Endodermal cell (in vitro differentiated cells): ENCODE data around the gene AHI1. TPM values are rescaled to one million over a fixed set of nuclear protein-coding genes. Genes with fewer than 3 reads are reported as not detected.

Source experiments
- DNase-seq: peaks from one replicate; pipeline ENCODE4 v3.0.0-alpha.2; 2017
- H3K27ac ChIP-seq: 2 replicates; pipeline ENCODE4 v1.5.1; 2013; ENCODE audit warnings: mild to moderate bottlenecking, low read depth, low read length, moderate library complexity
- H3K27me3 ChIP-seq: 2 replicates; pipeline ENCODE4 v1.6.1; 2013; ENCODE audit warnings: mild to moderate bottlenecking, low read length, moderate library complexity; ENCODE audit not compliant: insufficient read depth, control insufficient read depth, poor library complexity, severe bottlenecking
- H3K36me3 ChIP-seq: 2 replicates; pipeline ENCODE4 v1.7.0; 2013; ENCODE audit warnings: mild to moderate bottlenecking, low read length, moderate library complexity; ENCODE audit not compliant: control insufficient read depth, insufficient read depth
- H3K4me1 ChIP-seq: one replicate; pipeline ENCODE4 v1.7.0; 2013; ENCODE audit warnings: low read length; ENCODE audit not compliant: control insufficient read depth, insufficient read depth
- H3K4me3 ChIP-seq: 2 replicates; pipeline ENCODE4 v1.5.1; 2013; ENCODE audit warnings: mild to moderate bottlenecking, low read length, moderate library complexity
- H3K9ac ChIP-seq: 2 replicates; pipeline ENCODE4 v1.6.1; 2013; ENCODE audit warnings: mild to moderate bottlenecking, low read length, moderate library complexity; ENCODE audit not compliant: poor library complexity, severe bottlenecking; ENCODE audit errors: extremely low read depth
- H3K9me3 ChIP-seq: 2 replicates; pipeline ENCODE4 v1.6.1; 2013; ENCODE audit warnings: mild to moderate bottlenecking, low read length, moderate library complexity; ENCODE audit not compliant: control insufficient read depth
- H3K27ac Mint-ChIP-seq: 2 replicates; pipeline ENCODE4 v1.8.0; 2020; ENCODE audit warnings: mixed read lengths
- H3K27me3 Mint-ChIP-seq: 2 replicates; pipeline ENCODE4 v1.8.0; 2021; ENCODE audit warnings: mild to moderate bottlenecking, mixed read lengths; ENCODE audit not compliant: insufficient read depth
- H3K36me3 Mint-ChIP-seq: 2 replicates; pipeline ENCODE4 v1.8.0; 2020; ENCODE audit warnings: low read depth, mixed read lengths
- H3K4me1 Mint-ChIP-seq: 2 replicates; pipeline ENCODE4 v1.8.0; 2020; ENCODE audit warnings: mixed read lengths
- H3K4me3 Mint-ChIP-seq: 2 replicates; pipeline ENCODE4 v1.8.0; 2020; ENCODE audit warnings: mild to moderate bottlenecking, moderate library complexity, mixed read lengths
- H3K9me3 Mint-ChIP-seq: 2 replicates; pipeline ENCODE4 v1.8.0; 2020; ENCODE audit warnings: mild to moderate bottlenecking, mixed read lengths
- CTCF ChIP-seq: fragments of 200-600 bp; sonication (generic); conservative IDR thresholded peaks from 2 replicates; pipeline ENCODE4 v1.5.0; 2021; ENCODE audit warnings: antibody characterized with exemption, mild to moderate bottlenecking
- WGBS, 2 experiments: methylation state at CpG; one replicate each; pipeline versions ENCODE4 v1.1.5 to v1.1.7; 2013; ENCODE audit warnings: missing lambda C conversion rate in 2 of 2, mixed read lengths in 1 of 2; ENCODE audit not compliant: insufficient coverage in 1 of 2, insufficient read length in 1 of 2; 5-methylcytosine and 5-hydroxymethylcytosine counted together
- total RNA-seq, 2 donors: library from RNA; stranded (reverse); fragmentation: NEBNext Ultra II Directional in 1 of 2; extraction: Animal tissue kit (Norgen Biotek cat#: 25700) in 1 of 2; gene quantifications; 2 replicates in 1 of 2; 3 replicates in 1 of 2; pipeline ENCODE4 v1.2.1, GENCODE V29; 2021

AHI1 gene
- total RNA-seq, 2 donors from 2014 or later = 24.9 to 34.9 TPM

DNA sequence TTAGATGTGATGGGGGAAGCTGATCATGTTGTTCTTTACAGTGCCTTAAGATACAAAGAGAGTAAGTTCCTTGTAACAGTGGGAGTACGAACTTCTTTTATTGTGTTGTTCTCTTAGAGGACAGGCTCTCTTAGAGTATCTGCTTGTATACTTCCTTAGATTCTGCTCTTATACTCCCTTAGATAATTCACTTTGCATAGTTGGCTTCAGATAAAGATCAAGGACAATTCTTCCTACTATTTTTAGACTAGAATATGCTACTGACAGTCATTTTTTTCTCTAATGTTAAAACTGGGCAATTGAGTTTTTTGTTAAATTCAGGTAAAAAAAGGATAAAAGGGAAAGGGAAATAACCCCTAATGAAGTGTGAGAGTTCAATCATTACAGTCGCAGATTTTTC lies 177.7 kb downstream of the AHI1 start:
- no peak for DNase-seq
- no peaks in the 10 kb centered on the region for H3K36me3 ChIP-seq
- H3K27ac ChIP-seq = no peak overlapping the region
- no peak for TF ChIP-seq CTCF
- peaks cover 36% of the 10 kb centered on the region for H3K4me1 Mint-ChIP-seq
- H3K27ac Mint-ChIP-seq = peak overlapping the region; percentile 11
- H3K27me3 Mint-ChIP-seq = no peaks in the 10 kb centered on the region
- no peak overlapping the region for H3K4me3 Mint-ChIP-seq
- H3K9ac ChIP-seq = no peak overlapping the region
- H3K36me3 Mint-ChIP-seq = no peaks in the 10 kb centered on the region
- peaks cover 14% of the 10 kb centered on the region for H3K4me1 ChIP-seq
- H3K9me3 Mint-ChIP-seq = no peaks in the 10 kb centered on the region
- no peak overlapping the region for H3K4me3 ChIP-seq
- WGBS, 2 experiments = 93 to 100% methylated on average over 2 of the region's 2 CpGs
- no peaks in the 10 kb centered on the region for H3K27me3 ChIP-seq
- H3K9me3 ChIP-seq = no peaks in the 10 kb centered on the region

DNA sequence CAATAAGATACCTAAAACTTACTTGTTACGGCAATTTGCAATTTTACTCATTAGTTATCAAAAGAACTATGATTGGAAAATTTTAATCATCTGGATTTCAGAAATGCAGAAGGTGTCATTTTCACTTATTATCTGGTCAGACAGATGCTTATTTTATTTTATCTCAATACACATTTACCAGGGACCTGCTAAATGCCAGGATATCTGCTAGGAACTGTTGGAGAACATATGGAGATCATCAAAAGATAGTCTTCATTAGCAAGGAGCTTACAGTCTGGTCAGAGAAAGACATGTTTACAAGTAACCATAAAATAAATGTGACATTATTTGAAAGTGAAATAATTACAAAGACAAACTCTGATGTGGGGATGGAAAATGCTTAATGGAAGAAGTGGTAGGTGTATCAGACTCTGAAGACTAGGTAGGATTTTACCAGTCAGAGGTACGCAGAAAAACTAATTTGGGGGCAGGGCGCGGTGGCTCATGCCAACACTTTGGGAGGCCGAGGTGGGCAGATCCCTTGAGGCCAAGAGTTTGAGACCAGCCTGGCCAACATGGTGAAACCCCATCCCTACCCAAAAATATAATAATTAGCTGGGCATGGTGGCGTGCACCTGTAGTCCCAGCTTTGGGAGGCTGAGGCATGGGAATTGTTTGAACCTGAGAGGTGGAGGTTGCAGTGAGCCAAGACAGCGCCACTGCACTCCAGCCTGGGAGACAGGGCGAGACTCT lies 178.6 kb downstream of the AHI1 start:
- Mint-ChIP-seq H3K4me1 (peaks cover 36% of the 10 kb centered on the region), H3K4me3 (no peak overlapping the region), H3K27ac (no peak overlapping the region), H3K36me3 (no peaks in the 10 kb centered on the region), H3K27me3 (no peaks in the 10 kb centered on the region), H3K9me3 (no peaks in the 10 kb centered on the region)
- 96% methylated on average over 4 to 8 of the region's 8 CpGs for WGBS, 2 experiments
- no peak for DNase-seq
- Histone ChIP-seq H3K27me3 (no peaks in the 10 kb centered on the region), H3K36me3 (no peaks in the 10 kb centered on the region), H3K4me1 (peaks cover 14% of the 10 kb centered on the region), H3K27ac (no peak overlapping the region), H3K4me3 (no peak overlapping the region), H3K9ac (no peak overlapping the region), H3K9me3 (no peaks in the 10 kb centered on the region)
- TF ChIP-seq CTCF = no peak

GRCh38 chr6:135314543-135314942 lies 183.0 kb downstream of the AHI1 start:
- Histone ChIP-seq H3K36me3 (no peaks in the 10 kb centered on the region), H3K9me3 (no peaks in the 10 kb centered on the region), H3K9ac (no peak overlapping the region), H3K27me3 (no peaks in the 10 kb centered on the region), H3K27ac (no peak overlapping the region), H3K4me1 (peaks cover 1% of the 10 kb centered on the region), H3K4me3 (no peak overlapping the region)
- TF ChIP-seq CTCF = peak; percentile 54
- Mint-ChIP-seq H3K4me1 (peaks cover 7% of the 10 kb centered on the region), H3K36me3 (no peaks in the 10 kb centered on the region), H3K9me3 (no peaks in the 10 kb centered on the region), H3K4me3 (no peak overlapping the region), H3K27me3 (no peaks in the 10 kb centered on the region), H3K27ac (no peak overlapping the region)
- DNase-seq = no peak
- WGBS, 2 experiments = 80 to 88% methylated on average over 1 of the region's 1 CpG
